H1 (cell line): ENCODE data around the gene ART5. TPM values are rescaled to one million over a fixed set of nuclear protein-coding genes. Genes with fewer than 3 reads are reported as not detected.

Experiments used
- CTCF ChIA-PET: fragments of 300-600 bp; sonication (Branson Sonifier 250); formaldehyde crosslinking; loops from one replicate; lab custom pipeline; 2021; ENCODE audit not compliant: partially characterized antibody; lab: Charles Lee
- POLR2A ChIA-PET: fragments of 300-600 bp; sonication (Branson Sonifier 250); formaldehyde crosslinking; loops from one replicate; lab custom pipeline; 2021; ENCODE audit warnings: inconsistent platforms; ENCODE audit not compliant: partially characterized antibody; lab: Charles Lee
- DNase-seq, 2 experiments: peaks; one replicate each; pipeline versions ENCODE4 v3.0.0 to v3.0.0-alpha.2; 2010 to 2022; ENCODE audit warnings: low spot score in 2 of 2, low read depth in 1 of 2, mixed read lengths in 1 of 2
- FAIRE-seq: peaks from 2 replicates; lab custom pipeline; 2011; peaks lifted over from hg19 to GRCh38; lab: Jason Lieb, UNC
- H2AFZ ChIP-seq: 2 replicates; pipeline ENCODE4 v1.8.1; 2012; ENCODE audit warnings: low read length, inconsistent platforms
- H2AK5ac ChIP-seq: 2 replicates; pipeline ENCODE4 v1.6.1; 2013; ENCODE audit warnings: low read depth, low read length
- H2BK120ac ChIP-seq: replicated peaks from 2 replicates; pipeline ENCODE3; 2013; ENCODE audit warnings: low read depth, low read length, inconsistent platforms
- H2BK12ac ChIP-seq: 2 replicates; pipeline ENCODE4 v1.6.1; 2013; ENCODE audit warnings: low read depth, low read length
- H2BK15ac ChIP-seq: 2 replicates; pipeline ENCODE4 v1.6.1; 2013; ENCODE audit warnings: low read length
- H2BK20ac ChIP-seq: 2 replicates; pipeline ENCODE4 v1.6.1; 2013; ENCODE audit warnings: low read length
- H2BK5ac ChIP-seq: 2 replicates; pipeline ENCODE4 v1.6.1; 2013; ENCODE audit warnings: low read depth, low read length
- H3K14ac ChIP-seq: 2 replicates; pipeline ENCODE4 v1.6.1; 2013; ENCODE audit warnings: inconsistent platforms; ENCODE audit not compliant: insufficient read length
- H3K18ac ChIP-seq: 2 replicates; pipeline ENCODE4 v1.6.1; 2013; ENCODE audit warnings: low read length; ENCODE audit errors: extremely low read depth
- H3K23ac ChIP-seq: 2 replicates; pipeline ENCODE4 v1.6.1; 2013; ENCODE audit warnings: inconsistent platforms; ENCODE audit not compliant: insufficient read length
- H3K23me2 ChIP-seq: 2 replicates; pipeline ENCODE4 v1.6.1; 2013; ENCODE audit warnings: low read depth, low read length
- H3K27ac ChIP-seq: 2 replicates; pipeline ENCODE4 v1.6.1; 2011; ENCODE audit warnings: low read depth, low read length, inconsistent platforms
- H3K27me3 ChIP-seq, 4 experiments: replicated peaks in 1 of 4; 1 replicate in 1 of 4; 2 replicates in 3 of 4; pipeline versions ENCODE4 v1.6.1 to v1.8.1; 2011 to 2013; ENCODE audit warnings: low read length in 3 of 4, mild to moderate bottlenecking in 3 of 4, inconsistent platforms in 2 of 4, mixed read lengths in 2 of 4, moderate library complexity in 1 of 4; ENCODE audit not compliant: control insufficient read depth in 3 of 4, insufficient read depth in 3 of 4; ENCODE audit errors: extremely low read depth in 1 of 4
- H3K36me3 ChIP-seq, 4 experiments: 2 replicates each; pipeline versions ENCODE4 v1.6.1 to v1.8.1; 2011 to 2013; ENCODE audit warnings: mild to moderate bottlenecking in 4 of 4, low read length in 3 of 4, moderate library complexity in 2 of 4, control low read depth in 1 of 4, inconsistent platforms in 1 of 4; ENCODE audit not compliant: insufficient read depth in 4 of 4, control insufficient read depth in 2 of 4
- H3K4ac ChIP-seq: replicated peaks from 2 replicates; pipeline ENCODE3; 2013; ENCODE audit warnings: low read length, low read depth, mixed read lengths, inconsistent platforms; ENCODE audit not compliant: insufficient read length
- H3K4me1 ChIP-seq, 4 experiments: replicated peaks in 1 of 4; 1 replicate in 1 of 4; 2 replicates in 3 of 4; pipeline versions ENCODE4 v1.6.1 to v1.8.1; 2011 to 2013; ENCODE audit warnings: low read length in 3 of 4, inconsistent platforms in 2 of 4, mixed read lengths in 1 of 4; ENCODE audit not compliant: insufficient read depth in 4 of 4, control insufficient read depth in 3 of 4
- H3K4me2 ChIP-seq, 2 experiments: 2 replicates each; pipeline versions ENCODE4 v1.6.1 to v1.8.1; 2011 to 2013; ENCODE audit warnings: low read depth in 2 of 2, low read length in 2 of 2, control low read depth in 1 of 2, inconsistent platforms in 1 of 2, mild to moderate bottlenecking in 1 of 2; ENCODE audit not compliant: insufficient read depth in 1 of 2
- H3K4me3 ChIP-seq, 4 experiments: fragments of 200-600, 300-600 bp in 1 of 4; sonication (generic), shearing (Covaris generic), sonication (Bioruptor Twin) in 1 of 4; 2 replicates each; pipeline versions ENCODE4 v1.5.1 to v1.8.1; 2011 to 2016; ENCODE audit warnings: low read length in 4 of 4, low read depth in 3 of 4, control low read depth in 2 of 4, inconsistent platforms in 2 of 4, mild to moderate bottlenecking in 2 of 4, mixed read lengths in 1 of 4, moderate library complexity in 1 of 4; ENCODE audit not compliant: insufficient read depth in 2 of 4; ENCODE audit errors: extremely low read depth in 1 of 4
- H3K56ac ChIP-seq: replicated peaks from 2 replicates; pipeline ENCODE3; 2013; ENCODE audit warnings: low read depth, mild to moderate bottlenecking, mixed read lengths, low read length, inconsistent platforms; ENCODE audit not compliant: insufficient read length
- H3K79me1 ChIP-seq: 2 replicates; pipeline ENCODE4 v1.6.1; 2013; ENCODE audit warnings: low read depth, low read length, control low read depth
- H3K79me2 ChIP-seq, 2 experiments: 2 replicates each; pipeline versions ENCODE4 v1.6.1 to v1.8.1; 2012 to 2013; ENCODE audit warnings: low read length in 2 of 2, mild to moderate bottlenecking in 2 of 2, inconsistent platforms in 1 of 2; ENCODE audit not compliant: insufficient read depth in 2 of 2, control insufficient read depth in 1 of 2
- H3K9ac ChIP-seq, 4 experiments: replicated peaks in 1 of 4; 1 replicate in 1 of 4; 2 replicates in 3 of 4; pipeline versions ENCODE4 v1.6.1 to v1.8.1; 2011 to 2013; ENCODE audit warnings: low read depth in 3 of 4, low read length in 3 of 4, control low read depth in 2 of 4, mild to moderate bottlenecking in 2 of 4, moderate library complexity in 2 of 4, inconsistent platforms in 1 of 4; ENCODE audit errors: extremely low read depth in 1 of 4
- H3K9me3 ChIP-seq, 2 experiments: 2 replicates each; pipeline versions ENCODE4 v1.6.1 to v1.8.1; 2012 to 2013; ENCODE audit warnings: mild to moderate bottlenecking in 2 of 2, moderate library complexity in 2 of 2, control low read depth in 1 of 2, inconsistent platforms in 1 of 2, low read depth in 1 of 2, low read length in 1 of 2, mixed read lengths in 1 of 2; ENCODE audit not compliant: insufficient read depth in 2 of 2
- H4K20me1 ChIP-seq, 2 experiments: replicated peaks in 1 of 2; 2 replicates each; pipeline versions ENCODE3 to v1.8.1; 2011 to 2013; ENCODE audit warnings: inconsistent platforms in 2 of 2, low read length in 2 of 2, mild to moderate bottlenecking in 1 of 2; ENCODE audit not compliant: insufficient read depth in 2 of 2, control insufficient read depth in 1 of 2
- H4K5ac ChIP-seq: 2 replicates; pipeline ENCODE4 v1.6.1; 2013; ENCODE audit warnings: low read length, low read depth, mixed read lengths, inconsistent platforms; ENCODE audit not compliant: insufficient read length
- H4K8ac ChIP-seq: 2 replicates; pipeline ENCODE4 v1.8.0; 2013; ENCODE audit warnings: mild to moderate bottlenecking, moderate library complexity, low read length, inconsistent platforms; ENCODE audit not compliant: insufficient read depth; ENCODE audit errors: extremely low read depth
- H4K91ac ChIP-seq: replicated peaks from 2 replicates; pipeline ENCODE3; 2013; ENCODE audit warnings: low read length, mixed read lengths, inconsistent platforms; ENCODE audit not compliant: insufficient read length
- CBX5 ChIP-seq: fragments of 300-800, 300-1000 bp; sonication (generic); IDR thresholded peaks from 2 replicates; pipeline ENCODE4 v1.7.1; 2016; ENCODE audit warnings: antibody characterized with exemption, low read length, low read depth
- CREB1 ChIP-seq: IDR thresholded peaks from 2 replicates; pipeline ENCODE4 v1.6.1; 2012; ENCODE audit warnings: inconsistent platforms
- EP300 ChIP-seq, 2 experiments: IDR thresholded peaks; 1 replicate in 1 of 2; 2 replicates in 1 of 2; pipeline ENCODE4 v1.6.1; 2011 to 2012; ENCODE audit warnings: low read depth in 2 of 2, low read length in 2 of 2, mild to moderate bottlenecking in 2 of 2, borderline replicate concordance in 1 of 2, inconsistent platforms in 1 of 2, moderate library complexity in 1 of 2
- FOSL1 ChIP-seq: IDR thresholded peaks from 2 replicates; pipeline ENCODE4 v1.6.1; 2011; ENCODE audit warnings: mild to moderate bottlenecking, low read depth, low read length, moderate library complexity; ENCODE audit not compliant: insufficient read depth
- HDAC6 ChIP-seq: IDR thresholded peaks from one replicate; pipeline ENCODE4 v1.7.1; 2012; ENCODE audit warnings: low read depth, mild to moderate bottlenecking, inconsistent platforms, low read length, moderate library complexity
- KDM1A ChIP-seq: fragments of 200-600, 300-600 bp; sonication (generic); IDR thresholded peaks from 2 replicates; pipeline ENCODE4 v1.7.1; 2016; ENCODE audit warnings: mild to moderate bottlenecking, low read length, borderline replicate concordance
- NANOG ChIP-seq: IDR thresholded peaks from 2 replicates; pipeline ENCODE4 v1.6.1; 2011; ENCODE audit warnings: low read length, low read depth, mild to moderate bottlenecking, inconsistent platforms; ENCODE audit not compliant: insufficient read depth, poor library complexity, severe bottlenecking
- POLR2A ChIP-seq, 2 experiments: IDR thresholded peaks; 1 replicate in 1 of 2; 2 replicates in 1 of 2; pipeline ENCODE4 v1.6.1; 2011; ENCODE audit warnings: low read depth in 2 of 2, low read length in 2 of 2, mild to moderate bottlenecking in 2 of 2; ENCODE audit errors: control extremely low read depth in 1 of 2
- POU5F1 ChIP-seq: IDR thresholded peaks from 2 replicates; pipeline ENCODE4 v1.6.1; 2011; ENCODE audit warnings: low read depth, mild to moderate bottlenecking, low read length, moderate library complexity
- RNF2 ChIP-seq: fragments of 200-900, 300-1000 bp; sonication (generic); IDR thresholded peaks from 2 replicates; pipeline ENCODE4 v1.7.1; 2016; ENCODE audit warnings: borderline replicate concordance, low read depth, mild to moderate bottlenecking, antibody characterized with exemption, low read length; ENCODE audit not compliant: poor library complexity, severe bottlenecking; ENCODE audit errors: missing control alignments
- SIX5 ChIP-seq: IDR thresholded peaks from 2 replicates; pipeline ENCODE4 v1.6.1; 2011; ENCODE audit warnings: mild to moderate bottlenecking, low read depth, low read length
- SP4 ChIP-seq: IDR thresholded peaks from 2 replicates; pipeline ENCODE4 v1.6.1; 2012; ENCODE audit warnings: low read length, inconsistent platforms
- YY1 ChIP-seq: IDR thresholded peaks from 2 replicates; pipeline ENCODE4 v1.6.1; 2011; ENCODE audit warnings: low read depth, mild to moderate bottlenecking, low read length
- WGBS, 2 experiments: shearing (Covaris generic) in 1 of 2; methylation state at CpG; one replicate each; pipeline versions ENCODE4 v1.1.6 to v1.1.7; 2013 to 2015; ENCODE audit warnings: low lambda C conversion rate in 2 of 2, mixed read lengths in 2 of 2, inconsistent platforms in 1 of 2, low coverage in 1 of 2, missing lambda C conversion rate in 1 of 2; ENCODE audit not compliant: insufficient replicate concordance in 2 of 2, insufficient coverage in 1 of 2, insufficient read length in 1 of 2; ENCODE audit errors: extremely low coverage in 1 of 2, missing lambda C conversion rate in 1 of 2; 5-methylcytosine and 5-hydroxymethylcytosine counted together
- polyA plus RNA-seq, 7 experiments: library from polyadenylated mRNA; depleted of rRNA in 3 of 7; stranded (reverse) in 5 of 7; unstranded in 2 of 7; fragments of >200 nt in 5 of 7; fragments of 200-250 nt in 2 of 7; gene quantifications; 1 replicate in 5 of 7; 2 replicates in 1 of 7; 4 replicates in 1 of 7; pipeline versions ENCODE4 v1.2.1 to v1.2.3, GENCODE V29; 2011 to 2013; ENCODE audit warnings: missing spikeins in 2 of 7, mixed read lengths in 2 of 7
- total RNA-seq: library from RNA; stranded (reverse); fragmentation: NEBNext Ultra II Directional; extraction: Animal tissue kit (Norgen Biotek cat#: 25700); gene quantifications from 2 replicates; pipeline ENCODE4 v1.2.1, GENCODE V29; 2021
- TF ChIP-seq, protein P1 (sequence below): IDR thresholded peaks from 2 replicates; pipeline ENCODE4 v1.6.1; 2011; ENCODE audit warnings: low read length, improper control_type of control experiment

The ART5 gene
- total and polyA plus RNA-seq, 2 of the 8 experiments (the other 6 are each of a cell fraction or from before 2014, with no cell fraction given) = 6.0 to 7.5 TPM

GRCh38 chr11:3605283-3605662 is 36.5 kb downstream of the ART5 start:
- CTCF ChIA-PET = interaction anchor here (3.3 kb wide), 1 partner anchor 16 kb away, joined by 12 read pairs; no protein-coding TSS in a partner anchor
- no peak overlapping the region for H4K5ac ChIP-seq
- no peak overlapping the region for H3K4ac ChIP-seq
- POLR2A ChIA-PET = no interaction called here
- no peak overlapping the region for H2BK20ac ChIP-seq
- no peaks in the 10 kb centered on the region for H3K27me3 ChIP-seq
- H2BK5ac ChIP-seq = no peak overlapping the region
- H4K8ac ChIP-seq = no peak overlapping the region
- H2BK15ac ChIP-seq = no peak overlapping the region
- H4K20me1 ChIP-seq = no peaks in the 10 kb centered on the region
- H2BK120ac ChIP-seq = no peak overlapping the region
- FAIRE-seq (no peak), DNase-seq (no peak)
- no peak overlapping the region for H3K27ac ChIP-seq
- H3K4me1 ChIP-seq = no peaks in the 10 kb centered on the region
- no peaks in the 10 kb centered on the region for H3K9me3 ChIP-seq
- no peak overlapping the region for H2AK5ac ChIP-seq
- no peaks in the 10 kb centered on the region for H3K36me3 ChIP-seq
- no peak overlapping the region for H3K18ac ChIP-seq
- WGBS, 2 experiments = 85% methylated on average over 3 of the region's 3 CpGs; no CpG with 5 or more reads in 1 of the 2 experiments
- no peak overlapping the region for H3K14ac ChIP-seq
- H3K79me2 ChIP-seq = no peaks in the 10 kb centered on the region
- H3K23ac ChIP-seq = no peak overlapping the region
- H3K4me2 ChIP-seq = no peak overlapping the region
- H4K91ac ChIP-seq = no peak overlapping the region
- H3K79me1 ChIP-seq = no peaks in the 10 kb centered on the region
- no peak overlapping the region for H3K56ac ChIP-seq
- H2AFZ ChIP-seq = no peak overlapping the region
- no peak overlapping the region for H3K9ac ChIP-seq
- no peak overlapping the region for H2BK12ac ChIP-seq
- no peak overlapping the region for H3K4me3 ChIP-seq
- H3K23me2 ChIP-seq = no peaks in the 10 kb centered on the region
- TF ChIP-seq SIX5 = no peak
- no peak for TF ChIP-seq CBX5
- TF ChIP-seq, protein P1, sequence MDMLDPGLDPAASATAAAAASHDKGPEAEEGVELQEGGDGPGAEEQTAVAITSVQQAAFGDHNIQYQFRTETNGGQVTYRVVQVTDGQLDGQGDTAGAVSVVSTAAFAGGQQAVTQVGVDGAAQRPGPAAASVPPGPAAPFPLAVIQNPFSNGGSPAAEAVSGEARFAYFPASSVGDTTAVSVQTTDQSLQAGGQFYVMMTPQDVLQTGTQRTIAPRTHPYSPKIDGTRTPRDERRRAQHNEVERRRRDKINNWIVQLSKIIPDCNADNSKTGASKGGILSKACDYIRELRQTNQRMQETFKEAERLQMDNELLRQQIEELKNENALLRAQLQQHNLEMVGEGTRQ = no peak
- TF ChIP-seq RNF2 = no peak
- no peak for TF ChIP-seq POU5F1
- TF ChIP-seq CREB1 = no peak
- TF ChIP-seq SP4 = no peak
- no peak for TF ChIP-seq HDAC6
- TF ChIP-seq NANOG = no peak
- TF ChIP-seq POLR2A (IDR thresholded peaks at IDR 0.05; ENCODE audit: control extremely low read depth in 1 of 2, low read depth in 2 of 2, low read length in 2 of 2) = no peak
- no peak for TF ChIP-seq FOSL1
- TF ChIP-seq EP300 (IDR thresholded peaks at IDR 0.05; ENCODE audit: borderline replicate concordance in 1 of 2, low read depth in 2 of 2, low read length in 2 of 2) = no peak
- no peak for TF ChIP-seq KDM1A
- no peak for TF ChIP-seq YY1
